ENCODE results near the gene BNC2.

GRCh38 chr9:16543686-16544085 lies 326.8 kb downstream of the BNC2 start:
- TF ChIP-seq CTCF (IDR thresholded peaks at IDR 0.05; ENCODE audit: poor library complexity): no peak
- TF ChIP-seq EZH2 (IDR thresholded peaks at IDR 0.05; ENCODE audit: borderline replicate concordance): no peak
- no peak for TF ChIP-seq EZH2phosphoT487 (IDR thresholded peaks at IDR 0.05; ENCODE audit: low read depth, severe bottlenecking, unreplicated experiment)
